ENCODE measurements around the gene MAMDC4. TPM values are rescaled to one million over a fixed set of nuclear protein-coding genes. Genes with fewer than 3 reads are reported as not detected.

Gene MAMDC4
- total RNA-seq, 2 experiments from 2014 or later: 11.7 to 14.2 TPM

DNA sequence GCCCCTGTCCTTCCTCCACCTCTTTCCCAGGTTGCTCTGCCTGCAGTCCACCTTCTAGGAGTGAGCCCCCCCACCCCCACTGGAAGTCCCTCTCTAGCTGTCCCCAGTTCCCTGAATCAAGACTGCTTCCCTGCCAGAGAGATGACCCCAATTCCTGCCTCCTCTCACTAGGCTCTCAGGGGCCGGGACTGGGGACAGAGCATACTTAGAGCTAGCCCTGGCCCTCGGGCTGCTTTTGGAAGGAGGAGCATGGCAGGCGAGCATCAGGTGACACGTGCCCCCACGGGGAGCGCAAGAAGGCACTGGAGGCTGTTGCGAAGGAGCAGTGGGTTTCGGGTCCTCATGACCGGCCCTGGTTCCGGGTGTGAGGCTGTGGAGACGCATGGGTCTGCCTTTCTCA lies 43.9 kb downstream of the MAMDC4 start:
- CTCF ChIA-PET (ENCODE audit: unreplicated experiment): no interaction called here
- no peak overlapping the region for H3K4me3 ChIP-seq (ENCODE audit: low read depth, low read length, poor library complexity, severe bottlenecking)
- H2AFZ ChIP-seq (ENCODE audit: low read length): no peak overlapping the region
- no peaks in the 10 kb centered on the region; the same call in 1 of the 2 replicates for H4K20me1 ChIP-seq (ENCODE audit: insufficient read depth, low read length)
- no peak overlapping the region for H3K4me2 ChIP-seq (ENCODE audit: low read length)
- H3K4me1 ChIP-seq (ENCODE audit: insufficient read depth, low read length, poor library complexity, severe bottlenecking): no peaks in the 10 kb centered on the region
- no TSS peak for BruUV-seq (replicated peaks)
- no peak for DNase-seq (ENCODE audit: low spot score)
- intact Hi-C loops (cut with micrococcal nuclease; ENCODE audit: unreplicated experiment): no loop called here
- H3K9me2 ChIP-seq (ENCODE audit: insufficient read depth, low read length): no peaks in the 10 kb centered on the region
- TF ChIP-seq EZH2phosphoT487 (IDR thresholded peaks at IDR 0.05; ENCODE audit: borderline replicate concordance, low read depth, low read length): no peak
- TF ChIP-seq, protein P1, sequence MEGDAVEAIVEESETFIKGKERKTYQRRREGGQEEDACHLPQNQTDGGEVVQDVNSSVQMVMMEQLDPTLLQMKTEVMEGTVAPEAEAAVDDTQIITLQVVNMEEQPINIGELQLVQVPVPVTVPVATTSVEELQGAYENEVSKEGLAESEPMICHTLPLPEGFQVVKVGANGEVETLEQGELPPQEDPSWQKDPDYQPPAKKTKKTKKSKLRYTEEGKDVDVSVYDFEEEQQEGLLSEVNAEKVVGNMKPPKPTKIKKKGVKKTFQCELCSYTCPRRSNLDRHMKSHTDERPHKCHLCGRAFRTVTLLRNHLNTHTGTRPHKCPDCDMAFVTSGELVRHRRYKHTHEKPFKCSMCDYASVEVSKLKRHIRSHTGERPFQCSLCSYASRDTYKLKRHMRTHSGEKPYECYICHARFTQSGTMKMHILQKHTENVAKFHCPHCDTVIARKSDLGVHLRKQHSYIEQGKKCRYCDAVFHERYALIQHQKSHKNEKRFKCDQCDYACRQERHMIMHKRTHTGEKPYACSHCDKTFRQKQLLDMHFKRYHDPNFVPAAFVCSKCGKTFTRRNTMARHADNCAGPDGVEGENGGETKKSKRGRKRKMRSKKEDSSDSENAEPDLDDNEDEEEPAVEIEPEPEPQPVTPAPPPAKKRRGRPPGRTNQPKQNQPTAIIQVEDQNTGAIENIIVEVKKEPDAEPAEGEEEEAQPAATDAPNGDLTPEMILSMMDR (conservative IDR thresholded peaks at IDR 0.05; ENCODE audit: low read length): no peak
- peaks cover 68% of the 10 kb centered on the region for H3K36me3 ChIP-seq (ENCODE audit: insufficient read depth, low read length)
- H3K27ac ChIP-seq (ENCODE audit: low read depth, low read length, poor library complexity, severe bottlenecking): no peak overlapping the region
- H3K79me2 ChIP-seq (ENCODE audit: insufficient read depth, low read depth, low read length): peaks cover 42% of the 10 kb centered on the region; the same call in 1 of the 2 replicates
- no peaks in the 10 kb centered on the region for H3K9me3 ChIP-seq (ENCODE audit: low read length)
- POLR2A ChIA-PET: interaction anchor here (0.6 kb wide), 1 partner anchor 1115 kb away, joined by 6 read pairs; no protein-coding TSS in a partner anchor

DNA sequence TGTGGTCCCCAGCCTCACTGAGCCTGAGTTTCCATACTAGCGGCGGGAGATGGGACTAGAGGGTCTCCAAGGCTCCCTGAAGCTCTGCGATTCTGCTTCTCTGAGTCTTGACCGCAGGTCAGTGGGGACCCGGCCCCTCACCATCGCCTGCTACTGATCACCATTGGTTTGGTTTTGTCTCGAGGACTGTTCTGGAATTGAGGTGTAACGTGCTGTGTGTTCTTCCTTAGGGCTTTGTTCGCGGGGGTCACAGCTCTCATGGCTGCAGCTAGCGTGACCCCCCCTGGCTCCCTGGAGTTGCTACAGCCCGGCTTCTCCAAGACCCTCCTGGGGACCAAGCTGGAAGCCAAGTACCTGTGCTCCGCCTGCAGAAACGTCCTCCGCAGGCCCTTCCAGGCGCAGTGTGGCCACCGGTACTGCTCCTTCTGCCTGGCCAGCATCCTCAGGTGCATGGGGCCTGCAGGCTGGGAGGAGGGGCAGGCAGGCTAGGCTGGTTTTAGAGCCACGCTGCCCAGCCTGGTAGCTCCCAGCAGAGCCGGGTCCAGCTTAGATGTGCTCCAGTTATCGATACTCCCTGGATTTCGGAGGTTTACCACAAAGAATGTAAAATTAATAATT lies 46.4 kb downstream of the MAMDC4 start:
- Histone ChIP-seq H3K9me3 (ENCODE audit: low read length) (no peaks in the 10 kb centered on the region), H3K79me2 (ENCODE audit: insufficient read depth, low read depth, low read length) (peaks cover 16% of the 10 kb centered on the region; the same call in 1 of the 2 replicates), H3K36me3 (ENCODE audit: insufficient read depth, low read length) (peaks cover 75% of the 10 kb centered on the region), H4K20me1 (ENCODE audit: insufficient read depth, low read length) (no peaks in the 10 kb centered on the region; the same call in 1 of the 2 replicates), H3K4me3 (ENCODE audit: low read depth, low read length, poor library complexity, severe bottlenecking) (no peak overlapping the region), H3K4me1 (ENCODE audit: insufficient read depth, low read length, poor library complexity, severe bottlenecking) (no peaks in the 10 kb centered on the region), H3K27ac (ENCODE audit: low read depth, low read length, poor library complexity, severe bottlenecking) (no peak overlapping the region), H2AFZ (ENCODE audit: low read length) (no peak overlapping the region), H3K9me2 (ENCODE audit: insufficient read depth, low read length) (no peaks in the 10 kb centered on the region), H3K4me2 (ENCODE audit: low read length) (no peak overlapping the region)
- ChIA-PET POLR2A (interaction anchor here (0.9 kb wide), 1 partner anchor 13 kb away, joined by 3 read pairs; no protein-coding TSS in a partner anchor), CTCF (ENCODE audit: unreplicated experiment) (no interaction called here)
- BruUV-seq (replicated peaks): no TSS peak
- TF ChIP-seq EZH2phosphoT487 (IDR thresholded peaks at IDR 0.05; ENCODE audit: borderline replicate concordance, low read depth, low read length): no peak
- TF ChIP-seq, protein P1 (conservative IDR thresholded peaks at IDR 0.05; ENCODE audit: low read length): no peak
- no peak for DNase-seq (ENCODE audit: low spot score)
- intact Hi-C loops (cut with micrococcal nuclease; ENCODE audit: unreplicated experiment): no loop called here

DNA sequence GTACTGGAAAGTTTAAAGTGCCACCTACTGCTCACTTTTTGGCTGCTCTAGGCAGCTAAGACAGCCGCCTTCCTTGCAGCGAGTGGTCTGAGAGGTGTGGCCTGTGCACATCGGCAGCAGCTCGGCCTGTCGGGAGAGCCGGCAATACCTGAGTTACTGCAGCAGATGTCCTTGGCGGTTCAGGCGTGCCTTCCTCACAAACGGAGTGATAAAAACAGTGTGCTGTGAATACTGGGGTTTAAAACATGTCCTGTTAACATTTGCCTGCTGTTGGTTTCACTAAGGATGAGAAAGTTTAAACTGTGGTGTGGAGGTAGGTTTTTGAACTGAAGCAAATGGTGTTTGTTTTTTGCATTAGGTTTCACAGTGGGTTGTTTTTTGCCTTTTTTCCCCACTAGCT lies 47.0 kb downstream of the MAMDC4 start:
- no peak for DNase-seq (ENCODE audit: low spot score)
- no peak overlapping the region for H3K27ac ChIP-seq (ENCODE audit: low read depth, low read length, poor library complexity, severe bottlenecking)

More for the DNA sequence above, 47.0 kb downstream of the MAMDC4 start:
- ChIA-PET POLR2A (no interaction called here), CTCF (ENCODE audit: unreplicated experiment) (no interaction called here)
- no TSS peak for BruUV-seq (replicated peaks)
- Histone ChIP-seq H4K20me1 (ENCODE audit: insufficient read depth, low read length) (no peaks in the 10 kb centered on the region; the same call in 1 of the 2 replicates), H3K4me2 (ENCODE audit: low read length) (no peak overlapping the region), H2AFZ (ENCODE audit: low read length) (no peak overlapping the region), H3K9me3 (ENCODE audit: low read length) (no peaks in the 10 kb centered on the region), H3K9me2 (ENCODE audit: insufficient read depth, low read length) (no peaks in the 10 kb centered on the region), H3K4me3 (ENCODE audit: low read depth, low read length, poor library complexity, severe bottlenecking) (no peak overlapping the region), H3K4me1 (ENCODE audit: insufficient read depth, low read length, poor library complexity, severe bottlenecking) (no peaks in the 10 kb centered on the region), H3K79me2 (ENCODE audit: insufficient read depth, low read depth, low read length) (peaks cover 13% of the 10 kb centered on the region; the same call in 1 of the 2 replicates), H3K36me3 (ENCODE audit: insufficient read depth, low read length) (peaks cover 76% of the 10 kb centered on the region)
- intact Hi-C loops (cut with micrococcal nuclease; ENCODE audit: unreplicated experiment): no loop called here
- TF ChIP-seq, protein P1 (conservative IDR thresholded peaks at IDR 0.05; ENCODE audit: low read length): no peak
- no peak for TF ChIP-seq EZH2phosphoT487 (IDR thresholded peaks at IDR 0.05; ENCODE audit: borderline replicate concordance, low read depth, low read length)
